Measurements from ENCODE around the gene BAHD1.

DNA sequence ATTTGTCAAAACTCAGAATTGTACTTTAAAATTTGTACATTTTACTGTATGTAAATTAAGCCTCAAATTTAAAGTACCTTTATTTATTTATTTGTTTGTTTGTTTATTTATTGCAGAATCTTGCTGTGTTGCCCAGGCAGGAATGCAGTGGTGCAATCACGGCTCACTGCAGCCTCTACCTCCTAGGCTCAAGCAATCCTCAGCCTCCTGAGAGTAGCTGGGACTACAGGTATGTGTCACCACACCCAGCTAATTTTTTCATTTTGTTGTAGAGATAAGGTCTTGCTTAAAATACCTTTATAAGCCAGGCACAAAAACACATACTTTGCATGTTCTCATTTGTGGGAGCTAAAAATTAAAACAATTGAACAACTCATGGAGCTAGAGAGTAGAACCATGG is 67.5 kb downstream of the BAHD1 start:
- TF ChIP-seq CTCF (IDR thresholded peaks at IDR 0.05) = no peak
- no peak for TF ChIP-seq POLR2A (IDR thresholded peaks at IDR 0.05)

Data from body of pancreas (tissue), 4 donors.